IMR-90 (cell line): ENCODE data around the gene SLC12A7. TPM values are rescaled to one million over a fixed set of nuclear protein-coding genes. Genes with fewer than 3 reads are reported as not detected.

Experiments used
- ATAC-seq: fragments of 200-7000 bp; cut with Tn5 transposase; 2 replicates; pipeline ENCODE4 v1.9.1; 2020; ENCODE audit warnings: low read depth, mild to moderate bottlenecking, moderate library complexity
- BruUV-seq: library from RNA; stranded (reverse); fragments of 400-500 nt; replicated peaks from 2 replicates; lab custom pipeline; 2021; lab: Mats Ljungman, UMichigan
- CTCF ChIA-PET: fragments of 300-600 bp; formaldehyde crosslinking; extraction: SDS; loops from one replicate; lab custom pipeline; 2021; ENCODE audit warnings: antibody characterized with exemption; lab: Yijun Ruan, JAX
- POLR2A ChIA-PET: fragments of 300-600 bp; sonication (Branson Sonifier 250); formaldehyde crosslinking; loops from one replicate; lab custom pipeline; 2022; ENCODE audit warnings: antibody characterized with exemption; ENCODE audit not compliant: unreplicated experiment; lab: Charles Lee
- DNase-seq: peaks from one replicate; pipeline ENCODE4 v3.0.0; 2013
- H2AFZ ChIP-seq: replicated peaks from 2 replicates; pipeline ENCODE3; 2013; ENCODE audit warnings: low read length, mild to moderate bottlenecking; ENCODE audit not compliant: poor library complexity
- H2AK5ac ChIP-seq: 2 replicates; pipeline ENCODE4 v1.6.1; 2013; ENCODE audit warnings: low read depth, low read length, inconsistent platforms
- H2AK9ac ChIP-seq: replicated peaks from 2 replicates; pipeline ENCODE3; 2013; ENCODE audit warnings: mild to moderate bottlenecking, low read depth, low read length, moderate library complexity; ENCODE audit not compliant: poor library complexity
- H2BK120ac ChIP-seq: 2 replicates; pipeline ENCODE4 v1.6.1; 2013; ENCODE audit warnings: low read depth, low read length, inconsistent platforms
- H2BK15ac ChIP-seq: 3 replicates; pipeline ENCODE4 v1.6.1; 2013; ENCODE audit warnings: low read depth, low read length, inconsistent platforms
- H2BK20ac ChIP-seq: 2 replicates; pipeline ENCODE4 v1.6.1; 2013; ENCODE audit warnings: low read depth, mild to moderate bottlenecking, inconsistent platforms, low read length, moderate library complexity
- H2BK5ac ChIP-seq: 2 replicates; pipeline ENCODE4 v1.6.1; 2013; ENCODE audit warnings: mild to moderate bottlenecking, low read depth, low read length, inconsistent platforms; ENCODE audit not compliant: poor library complexity, severe bottlenecking
- H3K14ac ChIP-seq: replicated peaks from 2 replicates; pipeline ENCODE4 v1.6.1; 2013; ENCODE audit warnings: low read depth, low read length, inconsistent platforms
- H3K18ac ChIP-seq: 2 replicates; pipeline ENCODE4 v1.6.1; 2013; ENCODE audit warnings: low read depth, low read length, control low read depth
- H3K23ac ChIP-seq: 2 replicates; pipeline ENCODE4 v1.6.1; 2013; ENCODE audit warnings: low read depth, low read length, inconsistent platforms
- H3K27ac ChIP-seq: 2 replicates; pipeline ENCODE4 v1.5.1; 2013; ENCODE audit warnings: mild to moderate bottlenecking, control low read depth, low read length; ENCODE audit not compliant: insufficient read depth
- H3K27me3 ChIP-seq: 2 replicates; pipeline ENCODE4 v1.6.1; 2013; ENCODE audit warnings: low read length; ENCODE audit not compliant: control insufficient read depth, insufficient read depth
- H3K36me3 ChIP-seq: 2 replicates; pipeline ENCODE4 v1.6.1; 2013; ENCODE audit warnings: low read length, mixed read lengths; ENCODE audit not compliant: control insufficient read depth, insufficient read depth
- H3K4ac ChIP-seq: 2 replicates; pipeline ENCODE4 v1.6.1; 2013; ENCODE audit warnings: low read depth, low read length, inconsistent platforms
- H3K4me1 ChIP-seq: 2 replicates; pipeline ENCODE4 v1.6.1; 2013; ENCODE audit warnings: low read length, mixed read lengths; ENCODE audit not compliant: control insufficient read depth, insufficient read depth
- H3K4me2 ChIP-seq: 2 replicates; pipeline ENCODE4 v1.6.1; 2013; ENCODE audit warnings: low read depth, mild to moderate bottlenecking, control low read depth, low read length, moderate library complexity
- H3K4me3 ChIP-seq: 2 replicates; pipeline ENCODE4 v1.5.1; 2013; ENCODE audit warnings: low read depth, mild to moderate bottlenecking, control low read depth, low read length, moderate library complexity; ENCODE audit not compliant: insufficient read depth
- H3K56ac ChIP-seq: 2 replicates; pipeline ENCODE4 v1.6.1; 2013; ENCODE audit warnings: low read length, inconsistent platforms; ENCODE audit not compliant: insufficient read depth; ENCODE audit errors: extremely low read depth
- H3K79me1 ChIP-seq, 2 experiments: 2 replicates each; pipeline ENCODE4 v1.6.1; 2013; ENCODE audit warnings: low read length in 2 of 2, inconsistent platforms in 1 of 2, low read depth in 1 of 2
- H3K9ac ChIP-seq: 2 replicates; pipeline ENCODE4 v1.6.1; 2013; ENCODE audit warnings: low read depth, low read length, control low read depth
- H3K9me1 ChIP-seq: 2 replicates; pipeline ENCODE4 v1.6.1; 2013; ENCODE audit warnings: low read length, inconsistent platforms; ENCODE audit not compliant: insufficient read depth
- H3K9me3 ChIP-seq: 2 replicates; pipeline ENCODE4 v1.6.1; 2013; ENCODE audit warnings: low read length; ENCODE audit not compliant: control insufficient read depth, insufficient read depth
- H4K20me1 ChIP-seq: 2 replicates; pipeline ENCODE4 v1.6.1; 2013; ENCODE audit warnings: low read length, inconsistent platforms; ENCODE audit not compliant: insufficient read depth
- H4K5ac ChIP-seq: 2 replicates; pipeline ENCODE4 v1.6.1; 2013; ENCODE audit warnings: mild to moderate bottlenecking, low read depth, low read length, control low read depth
- H4K8ac ChIP-seq, 2 experiments: 2 replicates each; pipeline ENCODE4 v1.6.1; 2013; ENCODE audit warnings: low read depth in 2 of 2, low read length in 2 of 2, control low read depth in 1 of 2, inconsistent platforms in 1 of 2
- H4K91ac ChIP-seq: 2 replicates; pipeline ENCODE4 v1.6.1; 2013; ENCODE audit warnings: low read depth, low read length, inconsistent platforms; ENCODE audit not compliant: insufficient read depth
- CEBPB ChIP-seq: IDR thresholded peaks from 2 replicates; pipeline ENCODE4 v1.6.1; 2012; ENCODE audit warnings: low read depth, low read length, improper control_type of control experiment
- FOS ChIP-seq: fragments of 150-350 bp; IDR thresholded peaks from 2 replicates; pipeline ENCODE4 v1.6.1; 2016; ENCODE audit warnings: low read depth, low read length
- MXI1 ChIP-seq: IDR thresholded peaks from 2 replicates; pipeline ENCODE4 v1.6.1; 2012; ENCODE audit warnings: low read depth, mild to moderate bottlenecking, low read length, moderate library complexity, borderline replicate concordance
- WGBS, 2 experiments: methylation state at CpG; one replicate each; pipeline versions ENCODE4 v1.1.5 to v1.1.7; 2013; ENCODE audit warnings: missing lambda C conversion rate in 2 of 2; ENCODE audit not compliant: insufficient read length in 1 of 2; ENCODE audit errors: extremely low coverage in 2 of 2; 5-methylcytosine and 5-hydroxymethylcytosine counted together
- dilution Hi-C: fragments of 300-500 bp; cut with HindIII; formaldehyde crosslinking; loops from one replicate; pipeline ENCODE4 v1.14.3; 2018; ENCODE audit warnings: low sequenced_read_pairs; ENCODE audit not compliant: unreplicated experiment
- in situ Hi-C: fragments of 300-500 bp; cut with MboI; formaldehyde crosslinking; loops from 3 replicates; pipeline ENCODE4 v1.14.3; 2019; ENCODE audit warnings: low sequenced_read_pairs, inconsistent platforms, mixed read lengths
- intact Hi-C: fragments of 100-400 bp; cut with micrococcal nuclease; formaldehyde crosslinking; loops from 2 replicates; pipeline ENCODE4 v1.10.0; 2022
- polyA plus RNA-seq, 3 experiments: library from polyadenylated mRNA; depleted of rRNA; stranded (reverse); fragments of >200 nt; gene quantifications; 2 replicates each; pipeline ENCODE4 v1.2.3, GENCODE V29; 2012; ENCODE audit warnings: low replicate concordance in 1 of 3
- total RNA-seq: library from RNA; depleted of rRNA; stranded (reverse); fragments of >200 nt; gene quantifications from 2 replicates; pipeline ENCODE4 v1.2.3, GENCODE V29; 2012
- TF ChIP-seq, protein P1 (sequence below): fragments of 150-350 bp; IDR thresholded peaks from 2 replicates; pipeline ENCODE4 v1.6.1; 2017; ENCODE audit warnings: mild to moderate bottlenecking, antibody characterized with exemption, low read length, low read depth
- TF ChIP-seq, protein P2 (sequence below): conservative IDR thresholded peaks from 2 replicates; pipeline ENCODE4 v1.5.1; 2012; ENCODE audit warnings: mild to moderate bottlenecking, low read depth, low read length, improper control_type of control experiment

Gene SLC12A7
- total and polyA plus RNA-seq, 2 of the 4 experiments (the other 2 are of a cell fraction), result 3.0 to 6.1 TPM

DNA sequence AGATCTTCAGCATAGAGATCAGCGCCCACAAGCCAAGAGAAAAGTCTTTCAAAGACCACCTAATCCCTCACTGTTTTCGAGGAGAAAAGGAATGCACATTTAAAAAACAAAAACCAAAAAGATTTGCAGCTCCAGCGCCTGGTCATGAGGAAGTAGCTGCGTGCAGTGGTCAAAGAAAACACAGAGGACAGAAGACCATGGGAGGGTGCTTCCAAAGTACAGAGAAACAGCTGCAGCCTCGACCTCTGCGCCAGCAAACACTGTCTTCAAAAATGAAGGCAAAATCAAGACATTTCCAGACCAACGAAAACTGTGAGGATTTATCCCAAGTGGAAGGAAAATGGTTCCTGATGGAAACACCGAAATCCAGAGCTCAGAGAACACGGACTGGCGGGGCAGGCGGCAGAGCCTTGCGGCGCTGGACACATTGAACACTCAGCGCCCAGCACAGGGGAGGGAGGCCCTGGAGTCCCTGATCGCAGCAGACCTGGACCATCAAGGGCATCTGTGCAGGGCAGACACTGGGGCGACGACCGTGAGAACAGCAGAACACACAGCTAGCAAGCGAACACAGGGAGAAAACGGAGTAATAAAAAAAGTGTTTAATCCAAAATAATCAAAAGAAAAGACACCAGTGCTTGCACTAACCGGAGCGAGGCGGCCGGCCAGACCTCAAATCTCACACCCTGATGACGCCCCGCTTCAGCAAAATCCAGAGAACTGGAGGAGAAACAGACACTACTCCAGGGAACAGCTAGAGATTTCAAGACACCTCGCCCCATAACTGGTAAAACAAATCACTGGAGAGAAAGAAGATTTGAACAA is 12.6 kb upstream of the SLC12A7 start:
- no peak overlapping the region for H2BK5ac ChIP-seq

More for the DNA sequence above, 12.6 kb upstream of the SLC12A7 start:
- ChIA-PET POLR2A (no interaction called here), CTCF (interaction anchor here (0.6 kb wide), 1 partner anchor 10 kb away, joined by 4 read pairs; no protein-coding TSS in a partner anchor)
- H3K9me3 ChIP-seq, result no peaks in the 10 kb centered on the region
- H3K27me3 ChIP-seq, result peaks cover 56% of the 10 kb centered on the region
- H2BK15ac ChIP-seq, result no peak overlapping the region
- no peak overlapping the region for H3K4me2 ChIP-seq
- no peak overlapping the region for H3K4me3 ChIP-seq
- H4K8ac ChIP-seq, result no peak overlapping the region
- H3K14ac ChIP-seq, result no peak overlapping the region
- H3K4ac ChIP-seq, result no peak overlapping the region
- no peaks in the 10 kb centered on the region for H3K4me1 ChIP-seq
- H3K9me1 ChIP-seq, result no peaks in the 10 kb centered on the region
- TF ChIP-seq, protein P1, sequence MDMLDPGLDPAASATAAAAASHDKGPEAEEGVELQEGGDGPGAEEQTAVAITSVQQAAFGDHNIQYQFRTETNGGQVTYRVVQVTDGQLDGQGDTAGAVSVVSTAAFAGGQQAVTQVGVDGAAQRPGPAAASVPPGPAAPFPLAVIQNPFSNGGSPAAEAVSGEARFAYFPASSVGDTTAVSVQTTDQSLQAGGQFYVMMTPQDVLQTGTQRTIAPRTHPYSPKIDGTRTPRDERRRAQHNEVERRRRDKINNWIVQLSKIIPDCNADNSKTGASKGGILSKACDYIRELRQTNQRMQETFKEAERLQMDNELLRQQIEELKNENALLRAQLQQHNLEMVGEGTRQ, result no peak
- no peak for TF ChIP-seq MXI1
- no peak for TF ChIP-seq CEBPB
- TF ChIP-seq, protein P2, sequence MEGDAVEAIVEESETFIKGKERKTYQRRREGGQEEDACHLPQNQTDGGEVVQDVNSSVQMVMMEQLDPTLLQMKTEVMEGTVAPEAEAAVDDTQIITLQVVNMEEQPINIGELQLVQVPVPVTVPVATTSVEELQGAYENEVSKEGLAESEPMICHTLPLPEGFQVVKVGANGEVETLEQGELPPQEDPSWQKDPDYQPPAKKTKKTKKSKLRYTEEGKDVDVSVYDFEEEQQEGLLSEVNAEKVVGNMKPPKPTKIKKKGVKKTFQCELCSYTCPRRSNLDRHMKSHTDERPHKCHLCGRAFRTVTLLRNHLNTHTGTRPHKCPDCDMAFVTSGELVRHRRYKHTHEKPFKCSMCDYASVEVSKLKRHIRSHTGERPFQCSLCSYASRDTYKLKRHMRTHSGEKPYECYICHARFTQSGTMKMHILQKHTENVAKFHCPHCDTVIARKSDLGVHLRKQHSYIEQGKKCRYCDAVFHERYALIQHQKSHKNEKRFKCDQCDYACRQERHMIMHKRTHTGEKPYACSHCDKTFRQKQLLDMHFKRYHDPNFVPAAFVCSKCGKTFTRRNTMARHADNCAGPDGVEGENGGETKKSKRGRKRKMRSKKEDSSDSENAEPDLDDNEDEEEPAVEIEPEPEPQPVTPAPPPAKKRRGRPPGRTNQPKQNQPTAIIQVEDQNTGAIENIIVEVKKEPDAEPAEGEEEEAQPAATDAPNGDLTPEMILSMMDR, result no peak
- no peak for TF ChIP-seq FOS
- no peak overlapping the region for H2BK20ac ChIP-seq
- no peak overlapping the region for H3K9ac ChIP-seq
- no peak overlapping the region for H2AK5ac ChIP-seq
- H3K79me1 ChIP-seq, result no peaks in the 10 kb centered on the region
- dilution Hi-C loops (no loop called here), in situ Hi-C loops (no loop called here), intact Hi-C loops (no loop called here)
- no peak overlapping the region for H2AK9ac ChIP-seq
- H3K36me3 ChIP-seq, result no peaks in the 10 kb centered on the region
- no TSS peak for BruUV-seq
- ATAC-seq (no peak), DNase-seq (no peak)
- no peak overlapping the region for H2BK120ac ChIP-seq
- H3K27ac ChIP-seq, result no peak overlapping the region
- no peaks in the 10 kb centered on the region; the same call in 1 of the 2 replicates for H4K20me1 ChIP-seq
- no peak overlapping the region for H3K18ac ChIP-seq
- H3K56ac ChIP-seq, result no peak overlapping the region
- no peak overlapping the region for H2AFZ ChIP-seq
- no peak overlapping the region for H3K23ac ChIP-seq
- H4K5ac ChIP-seq, result no peak overlapping the region
- 69% methylated on average over 10 of the region's 27 CpGs; no CpG with 5 or more reads in 1 of the 2 experiments for WGBS, 2 experiments
- H4K91ac ChIP-seq, result no peak overlapping the region
